Skeletal muscle satellite cell (primary cell): ENCODE results near the gene OPCML.
A peak's percentile ranks its signal among the peaks of the same experiment; 100 is the strongest.

Experiments
- H3K27me3 ChIP-seq: 2 replicates; pipeline ENCODE4 v1.7.0; 2013; ENCODE audit warnings: low read length; ENCODE audit not compliant: control insufficient read depth, insufficient read depth
- H3K36me3 ChIP-seq: 2 replicates; pipeline ENCODE4 v1.7.0; 2013; ENCODE audit warnings: mild to moderate bottlenecking, control low read depth, low read length; ENCODE audit not compliant: insufficient read depth
- H3K4me1 ChIP-seq: 2 replicates; pipeline ENCODE4 v1.7.0; 2013; ENCODE audit warnings: low read length; ENCODE audit not compliant: control insufficient read depth, insufficient read depth
- H3K4me2 ChIP-seq: 2 replicates; pipeline ENCODE4 v1.7.0; 2013; ENCODE audit warnings: mild to moderate bottlenecking, low read length
- H3K4me3 ChIP-seq: 2 replicates; pipeline ENCODE4 v1.7.0; 2013; ENCODE audit warnings: low read length
- H3K9ac ChIP-seq: 2 replicates; pipeline ENCODE4 v1.7.0; 2013; ENCODE audit warnings: mild to moderate bottlenecking, low read depth, low read length, moderate library complexity
- H3K9me3 ChIP-seq: replicated peaks from 2 replicates; pipeline ENCODE4 v1.7.0; 2013; ENCODE audit warnings: mild to moderate bottlenecking, control low read depth, low read length

Gene OPCML

DNA sequence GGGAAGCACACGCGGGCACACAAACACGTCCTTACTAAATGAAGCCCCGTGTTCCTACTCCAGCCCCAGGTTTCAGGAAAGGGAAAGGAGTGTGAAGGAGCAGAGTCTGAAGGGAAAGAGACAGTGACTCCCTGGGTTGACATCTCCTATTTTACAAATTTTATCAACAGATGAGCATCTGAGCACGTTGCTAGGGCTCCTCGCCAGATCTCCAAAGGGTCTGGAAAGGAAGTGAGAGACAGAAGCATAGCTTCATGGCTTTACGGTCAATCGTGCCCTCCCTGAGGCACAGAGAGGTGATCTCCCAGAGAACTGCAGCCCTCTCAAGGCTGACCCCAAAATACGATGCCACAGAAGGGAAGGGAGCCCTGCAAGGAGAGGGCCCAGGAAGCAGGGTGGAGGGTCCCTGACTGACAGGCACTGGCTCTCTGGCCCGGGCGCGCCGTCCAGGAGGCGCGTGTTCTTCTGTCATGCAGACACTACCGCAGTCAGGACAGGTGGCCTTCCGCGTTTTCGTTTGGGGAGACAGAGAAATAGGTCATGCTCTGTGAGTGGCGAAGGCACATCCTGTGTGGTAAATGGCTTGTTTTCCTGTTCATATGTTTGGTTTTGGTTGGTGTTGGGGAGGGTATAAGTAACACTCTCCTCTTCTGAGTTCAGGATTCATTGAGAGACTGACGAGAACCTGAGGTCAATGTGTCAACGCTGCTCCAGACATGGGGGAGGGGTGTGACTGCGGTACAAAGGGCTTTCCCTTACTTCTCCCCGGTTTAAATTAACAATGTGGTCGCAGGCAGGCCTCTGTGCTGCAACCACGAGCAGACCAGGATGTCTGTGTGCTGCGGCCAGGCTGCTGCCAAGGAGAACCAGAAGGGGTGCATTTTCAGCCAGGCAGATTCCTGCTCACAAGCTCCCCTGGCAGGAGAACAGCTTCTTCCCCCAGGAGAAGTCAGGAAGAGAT is 813.3 kb downstream of the OPCML start:
- Histone ChIP-seq H3K27me3 (no peaks in the 10 kb centered on the region), H3K9ac (no peak overlapping the region), H3K4me2 (no peak overlapping the region), H3K36me3 (no peaks in the 10 kb centered on the region), H3K9me3 (no peaks in the 10 kb centered on the region), H3K4me3 (no peak overlapping the region), H3K4me1 (no peaks in the 10 kb centered on the region)

DNA sequence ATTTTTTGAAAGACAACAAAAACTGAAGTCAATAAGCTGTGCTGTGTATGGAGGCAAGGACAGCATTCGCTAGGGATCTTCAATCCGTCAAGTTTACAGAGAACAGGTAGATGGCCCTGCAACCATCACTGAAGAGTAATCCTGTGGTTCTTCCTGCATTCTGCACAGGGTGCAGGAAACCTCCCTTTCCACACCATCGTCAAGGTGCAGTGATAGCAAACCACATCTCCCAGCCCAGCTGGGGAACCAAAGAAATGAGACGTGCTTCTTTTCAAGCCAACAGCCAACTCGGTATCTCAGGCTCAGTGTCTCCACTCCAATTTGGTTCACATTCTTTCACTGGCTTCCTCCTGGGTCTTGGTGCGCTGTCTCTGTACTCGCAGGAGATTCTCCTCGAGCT is 814.5 kb downstream of the OPCML start:
- H3K4me1 ChIP-seq: no peaks in the 10 kb centered on the region
- H3K4me3 ChIP-seq: no peak overlapping the region
- H3K27me3 ChIP-seq: peaks cover 5% of the 10 kb centered on the region
- H3K9ac ChIP-seq: no peak overlapping the region
- H3K36me3 ChIP-seq: no peaks in the 10 kb centered on the region
- H3K9me3 ChIP-seq: no peaks in the 10 kb centered on the region
- H3K4me2 ChIP-seq: no peak overlapping the region

DNA sequence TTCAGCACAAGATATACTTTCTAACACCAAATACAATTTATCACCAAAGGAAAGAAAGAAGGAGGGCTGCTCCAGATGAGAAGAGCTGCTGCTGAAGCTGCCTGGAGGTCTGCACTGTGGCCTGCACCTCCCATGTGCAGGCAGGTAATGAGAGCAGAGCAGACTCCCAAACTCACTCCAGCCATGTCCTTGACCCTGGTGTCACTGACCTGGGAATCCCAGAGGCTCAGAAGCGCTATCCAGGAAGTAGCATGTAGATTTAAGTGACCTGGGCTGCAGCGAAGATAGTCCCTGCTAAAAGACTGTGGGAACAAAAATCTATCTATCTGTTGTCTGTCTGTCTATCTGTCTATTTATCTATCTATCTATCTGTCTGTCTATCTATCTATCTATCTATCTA is 816.3 kb downstream of the OPCML start:
- Histone ChIP-seq H3K9me3 (no peaks in the 10 kb centered on the region), H3K4me2 (no peak overlapping the region), H3K4me1 (peaks cover 4% of the 10 kb centered on the region), H3K27me3 (peaks cover 16% of the 10 kb centered on the region), H3K9ac (no peak overlapping the region), H3K4me3 (no peak overlapping the region), H3K36me3 (no peaks in the 10 kb centered on the region)

DNA sequence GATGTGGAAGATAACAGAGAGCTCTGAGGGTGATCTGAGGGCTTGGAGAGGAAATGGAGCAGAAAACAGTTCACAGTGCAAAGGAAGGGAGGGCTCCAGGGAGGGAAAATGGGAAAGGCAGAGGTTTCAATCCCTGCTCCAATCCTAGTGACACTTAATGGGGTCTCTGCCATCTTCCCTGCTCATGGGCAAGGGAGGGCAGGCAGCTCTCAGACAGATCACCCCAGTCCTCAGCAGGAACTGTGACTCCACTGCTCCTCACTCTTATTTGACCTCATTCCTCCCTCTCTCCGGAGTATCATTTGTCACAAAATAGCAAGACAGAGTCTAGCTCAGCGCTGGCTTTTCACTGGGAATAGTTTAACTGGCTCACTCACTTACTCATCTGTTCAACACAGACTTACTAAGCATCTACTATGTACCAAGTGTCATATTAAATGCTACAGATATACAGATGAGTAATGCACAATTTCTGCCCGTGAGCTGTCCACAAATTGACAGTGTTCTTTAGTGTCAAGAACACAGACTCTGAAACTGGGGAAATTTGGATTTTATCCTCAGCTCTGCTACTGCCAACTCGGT is 817.4 kb downstream of the OPCML start:
- Histone ChIP-seq H3K36me3 (no peaks in the 10 kb centered on the region), H3K4me2 (no peak overlapping the region), H3K9ac (no peak overlapping the region), H3K4me1 (peaks cover 4% of the 10 kb centered on the region), H3K9me3 (no peaks in the 10 kb centered on the region), H3K4me3 (no peak overlapping the region), H3K27me3 (peaks cover 20% of the 10 kb centered on the region)

DNA sequence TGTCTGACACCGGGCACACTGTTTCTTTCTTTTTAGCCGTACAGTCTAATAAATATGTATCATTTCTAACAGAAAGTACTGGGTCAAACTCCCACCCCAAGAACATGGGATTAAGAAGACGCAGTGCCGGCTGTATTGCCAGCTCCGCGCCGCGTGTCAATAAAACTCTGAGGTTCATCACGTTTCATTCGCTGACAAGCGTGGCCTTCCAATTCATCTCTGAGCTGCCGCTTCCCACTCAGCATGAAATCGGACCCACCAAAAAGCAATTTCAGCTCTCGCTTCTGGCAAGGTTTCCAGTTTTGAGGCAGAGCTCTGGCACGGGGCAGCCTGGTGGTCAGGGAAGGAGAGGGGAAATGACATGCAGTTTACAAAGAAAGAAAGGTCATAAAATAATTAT is 819.8 kb downstream of the OPCML start:
- no peaks in the 10 kb centered on the region for H3K36me3 ChIP-seq
- peak overlapping the region; percentile 79 for H3K4me2 ChIP-seq
- peaks cover 25% of the 10 kb centered on the region for H3K27me3 ChIP-seq
- no peaks in the 10 kb centered on the region for H3K9me3 ChIP-seq
- no peak overlapping the region for H3K9ac ChIP-seq
- peak overlapping the region; percentile 63 for H3K4me3 ChIP-seq
- peaks cover 4% of the 10 kb centered on the region for H3K4me1 ChIP-seq

DNA sequence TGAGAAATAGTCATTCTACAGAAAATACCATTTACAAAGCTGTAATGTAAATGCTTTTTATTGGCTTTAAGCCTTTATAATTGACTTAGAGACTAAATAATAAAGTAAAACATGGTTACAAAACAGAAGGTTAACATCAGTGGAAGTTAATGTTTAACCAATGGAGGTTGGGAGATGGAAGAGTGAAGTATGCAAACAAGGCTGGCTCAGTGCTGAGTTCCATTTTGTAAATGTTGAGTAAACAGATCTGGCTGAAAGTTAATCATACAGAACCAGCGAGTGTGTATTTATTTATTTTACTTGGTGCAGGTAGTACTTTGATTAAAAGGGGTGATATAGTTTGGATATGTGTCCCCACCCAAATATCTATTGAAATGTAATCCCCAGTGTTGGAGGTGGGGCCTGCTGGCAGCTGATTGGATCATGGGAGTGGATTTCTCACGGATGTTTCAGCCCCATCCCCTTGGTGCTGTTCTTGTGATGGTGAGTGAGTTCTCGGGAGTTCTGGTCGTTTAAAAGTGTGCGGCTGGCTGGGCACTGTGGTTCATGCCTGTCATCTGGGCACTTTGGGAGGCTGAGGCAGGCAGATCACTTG is 827.4 kb downstream of the OPCML start:
- H3K9me3 ChIP-seq: no peaks in the 10 kb centered on the region
- no peaks in the 10 kb centered on the region for H3K4me1 ChIP-seq
- no peak overlapping the region for H3K4me3 ChIP-seq
- H3K9ac ChIP-seq: no peak overlapping the region
- no peaks in the 10 kb centered on the region for H3K36me3 ChIP-seq
- H3K4me2 ChIP-seq: no peak overlapping the region
- peaks cover 5% of the 10 kb centered on the region for H3K27me3 ChIP-seq

DNA sequence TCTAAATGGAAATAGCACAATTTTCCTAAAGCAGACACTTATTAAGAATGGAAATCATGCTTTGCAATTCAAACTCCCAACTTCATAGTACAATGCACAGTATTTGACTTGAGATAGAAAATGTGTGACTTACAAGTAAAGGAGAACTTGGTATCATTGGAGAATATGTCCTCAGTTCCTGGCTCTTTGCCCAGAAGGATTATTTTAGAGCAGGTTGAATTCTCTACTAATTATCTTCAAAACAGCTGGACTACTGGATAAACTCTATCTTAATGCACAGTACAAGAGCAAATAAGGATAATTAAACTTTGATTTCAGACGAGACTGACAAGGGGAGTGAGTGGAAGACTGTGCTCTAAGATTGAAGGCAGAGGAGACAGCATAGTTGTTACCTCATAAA is 839.4 kb downstream of the OPCML start:
- no peaks in the 10 kb centered on the region for H3K36me3 ChIP-seq
- peaks cover 4% of the 10 kb centered on the region for H3K27me3 ChIP-seq
- H3K4me1 ChIP-seq: no peaks in the 10 kb centered on the region
- H3K4me3 ChIP-seq: no peak overlapping the region
- no peak overlapping the region for H3K9ac ChIP-seq
- no peak overlapping the region for H3K4me2 ChIP-seq
- no peaks in the 10 kb centered on the region for H3K9me3 ChIP-seq

DNA sequence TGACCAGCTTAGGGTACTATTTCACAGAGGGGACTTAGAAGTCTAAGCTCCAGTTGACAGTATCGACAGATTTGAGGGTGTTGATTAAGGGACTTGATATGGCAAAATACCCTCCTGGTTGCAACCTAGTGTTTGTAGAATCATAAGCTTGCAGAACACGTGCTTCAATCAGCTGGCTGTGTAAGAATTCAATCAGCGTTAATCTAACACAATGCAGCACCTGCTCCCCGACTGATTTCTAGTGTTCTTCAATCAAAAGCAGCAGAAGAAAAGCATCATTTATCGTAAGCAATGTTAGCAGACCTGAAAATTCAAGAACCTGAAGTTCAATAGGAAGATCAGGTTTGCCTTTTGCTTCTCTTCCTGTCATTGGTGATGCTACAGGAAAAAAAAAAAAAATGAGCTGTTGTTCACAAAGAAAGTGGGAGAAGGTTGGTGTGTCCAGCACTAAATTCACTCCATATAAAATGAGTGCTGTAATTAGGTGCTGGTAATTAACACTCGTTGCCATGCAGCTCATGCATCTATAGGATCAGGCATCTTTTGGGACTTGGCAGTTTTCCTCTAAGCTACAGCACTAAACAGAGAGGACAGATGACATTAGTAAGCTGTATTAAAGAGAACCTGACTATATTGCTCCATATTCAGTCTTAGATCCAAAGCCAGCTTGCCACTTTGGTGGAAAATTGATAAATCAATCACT is 840.3 kb downstream of the OPCML start:
- Histone ChIP-seq H3K4me3 (no peak overlapping the region), H3K9ac (no peak overlapping the region), H3K4me2 (no peak overlapping the region), H3K27me3 (peaks cover 4% of the 10 kb centered on the region), H3K36me3 (no peaks in the 10 kb centered on the region), H3K9me3 (no peaks in the 10 kb centered on the region), H3K4me1 (no peaks in the 10 kb centered on the region)

DNA sequence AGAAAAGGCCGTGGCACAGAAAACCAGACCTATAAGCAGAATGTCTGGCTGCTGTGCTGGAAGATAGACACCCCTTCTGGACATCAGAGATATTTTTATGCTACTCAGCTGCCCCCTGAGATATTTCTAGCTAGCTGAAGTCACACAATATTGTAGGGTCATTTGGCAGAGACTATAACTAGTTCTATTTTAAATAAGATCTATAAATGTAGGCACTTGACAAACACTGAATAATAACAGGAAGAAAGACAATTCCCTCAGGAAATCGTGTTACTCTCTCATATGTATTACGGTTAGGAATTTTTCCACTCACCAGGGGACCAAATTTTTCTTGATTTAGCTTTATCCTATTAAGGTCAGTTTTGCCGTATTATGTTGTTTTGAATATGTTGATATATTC is 845.4 kb downstream of the OPCML start:
- H3K9me3 ChIP-seq: no peaks in the 10 kb centered on the region
- H3K36me3 ChIP-seq: no peaks in the 10 kb centered on the region
- peaks cover 15% of the 10 kb centered on the region for H3K4me1 ChIP-seq
- no peak overlapping the region for H3K4me2 ChIP-seq
- no peaks in the 10 kb centered on the region for H3K27me3 ChIP-seq
- H3K4me3 ChIP-seq: no peak overlapping the region
- H3K9ac ChIP-seq: no peak overlapping the region

DNA sequence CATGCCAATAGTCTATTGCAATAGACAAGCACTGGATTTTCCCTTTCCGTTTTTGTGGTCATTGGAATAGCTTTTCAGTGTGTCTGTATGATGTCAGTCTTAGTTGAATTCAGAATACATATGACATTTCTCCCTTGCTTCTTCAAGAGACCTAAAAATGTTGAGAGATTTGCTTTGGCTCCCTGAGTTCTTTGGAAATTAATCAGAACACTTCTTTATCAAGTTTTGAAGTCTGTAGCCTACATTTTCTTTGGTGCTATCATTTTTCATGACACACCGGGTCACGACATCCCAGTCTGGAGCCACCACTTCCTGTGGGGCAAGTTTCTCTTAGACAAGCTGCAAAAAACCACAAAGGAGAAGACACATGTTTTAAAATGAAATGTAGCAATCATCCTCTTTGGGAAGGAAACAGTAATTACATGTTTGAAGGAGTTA is 847.1 kb downstream of the OPCML start:
- Histone ChIP-seq H3K36me3 (no peaks in the 10 kb centered on the region), H3K9ac (peak overlapping the region; percentile 12), H3K4me2 (peak overlapping the region; percentile 4), H3K27me3 (no peaks in the 10 kb centered on the region), H3K9me3 (no peaks in the 10 kb centered on the region), H3K4me1 (peaks cover 15% of the 10 kb centered on the region), H3K4me3 (no peak overlapping the region)

DNA sequence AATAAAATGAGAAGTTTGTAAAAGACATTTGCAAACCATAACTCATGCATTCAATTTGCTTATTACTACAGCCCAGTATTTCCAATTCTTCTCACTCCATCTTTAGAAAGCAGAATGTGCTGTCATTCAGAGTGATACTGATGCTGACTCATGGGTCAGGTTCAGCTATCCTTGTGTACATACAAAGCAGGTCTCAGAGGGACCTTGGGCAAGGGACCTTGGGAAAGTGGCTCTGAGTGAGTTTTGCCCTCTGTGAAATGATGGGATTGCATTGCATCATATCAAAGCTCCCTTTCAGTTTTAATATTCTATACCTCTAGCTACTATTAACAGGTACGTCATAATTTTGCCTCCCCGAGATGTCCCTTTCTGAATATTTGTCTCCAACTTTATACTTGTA is 848.7 kb downstream of the OPCML start:
- Histone ChIP-seq H3K4me2 (no peak overlapping the region), H3K27me3 (no peaks in the 10 kb centered on the region), H3K9me3 (no peaks in the 10 kb centered on the region), H3K9ac (no peak overlapping the region), H3K4me1 (peaks cover 15% of the 10 kb centered on the region), H3K36me3 (no peaks in the 10 kb centered on the region), H3K4me3 (no peak overlapping the region)
